Colonic mucosa (tissue), 4 donors: ENCODE data around the gene NFILZ. TPM values are rescaled to one million over a fixed set of nuclear protein-coding genes. Genes with fewer than 3 reads are reported as not detected.

ENCODE experiments used
- DNase-seq: peaks from one replicate; pipeline ENCODE4 v3.0.0-alpha.2; 2020
- H3K27ac ChIP-seq: fragments of 200-600 bp; one replicate; pipeline ENCODE4 v1.8.0; 2021
- H3K27me3 ChIP-seq: fragments of 200-600 bp; one replicate; pipeline ENCODE4 v1.8.0; 2021
- H3K36me3 ChIP-seq: fragments of 200-600 bp; one replicate; pipeline ENCODE4 v1.8.0; 2021
- H3K4me1 ChIP-seq: fragments of 200-600 bp; one replicate; pipeline ENCODE4 v1.8.0; 2021; ENCODE audit warnings: mild to moderate bottlenecking
- H3K4me3 ChIP-seq: fragments of 200-600 bp; one replicate; pipeline ENCODE4 v1.8.0; 2021
- H3K9ac ChIP-seq, 2 donors: one replicate each; pipeline ENCODE4 v1.7.0; 2013; ENCODE audit warnings: control low read depth in 2 of 2, low read depth in 2 of 2, low read length in 2 of 2
- H3K9me3 ChIP-seq: fragments of 200-600 bp; one replicate; pipeline ENCODE4 v1.8.0; 2021
- CTCF ChIP-seq: fragments of 200-600 bp; IDR thresholded peaks from one replicate; pipeline ENCODE4 v1.8.0; 2022; ENCODE audit warnings: antibody characterized with exemption, mild to moderate bottlenecking
- intact Hi-C: fragments of 100-400 bp; cut with DNase I; formaldehyde crosslinking; loops from one replicate; pipeline ENCODE4 v1.14.1; 2022
- total RNA-seq, 2 donors: library from RNA; stranded (reverse); fragmentation: NEBNext Ultra II Directional in 1 of 2; extraction: Animal tissue kit (Norgen Biotek cat#: 25700) in 1 of 2; gene quantifications; one replicate each; pipeline ENCODE4 v1.2.1, GENCODE V29; 2021
- donor health status: healthy.
- donor health status: DM: no; HTN: no; CAD: no.
- donor health status: DM: no; HTN: no; CAD: no.

The NFILZ gene
- total RNA-seq, 2 donors from 2014 or later = not detected

- Histone ChIP-seq H3K27me3 (peaks cover 4% of the 10 kb centered on the region), H3K27ac (no peak overlapping the region), H3K9ac (no peak overlapping the region), H3K9me3 (no peaks in the 10 kb centered on the region), H3K4me1 (no peaks in the 10 kb centered on the region), H3K36me3 (no peaks in the 10 kb centered on the region), H3K4me3 (no peak overlapping the region)
- TF ChIP-seq CTCF = no peak
- DNase-seq = peak; percentile 40
- intact Hi-C loops = no loop called here
These were observed 18.3 kb upstream of the NFILZ start for GRCh38 chr19:8611877-8612806.

DNA sequence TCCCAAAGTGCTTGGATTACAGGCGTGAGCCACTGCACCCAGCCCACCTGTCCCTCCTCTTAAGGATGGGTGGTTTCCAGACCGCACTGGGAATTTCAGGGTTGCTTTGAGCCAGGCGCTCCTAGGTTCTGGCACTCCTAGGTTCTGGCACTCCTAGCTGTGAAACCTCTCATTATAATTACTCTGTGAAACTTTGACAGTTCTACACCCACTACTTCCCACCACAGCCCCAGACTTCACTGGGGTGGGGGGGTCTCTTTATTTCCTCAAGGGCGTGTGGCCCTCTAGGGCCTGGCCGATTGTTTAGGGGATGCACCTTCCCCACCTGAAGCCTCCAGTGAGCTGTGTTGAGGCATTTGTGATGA, 17.6 kb upstream of the NFILZ start:
- H3K36me3 ChIP-seq = no peaks in the 10 kb centered on the region
- peaks cover 4% of the 10 kb centered on the region for H3K27me3 ChIP-seq
- no peaks in the 10 kb centered on the region for H3K4me1 ChIP-seq
- intact Hi-C loops = no loop called here
- H3K27ac ChIP-seq = no peak overlapping the region
- no peak for DNase-seq
- no peaks in the 10 kb centered on the region for H3K9me3 ChIP-seq
- H3K9ac ChIP-seq = no peak overlapping the region
- no peak for TF ChIP-seq CTCF
- no peak overlapping the region for H3K4me3 ChIP-seq

- no peak for DNase-seq
- no peak overlapping the region for H3K9ac ChIP-seq
- no peaks in the 10 kb centered on the region for H3K9me3 ChIP-seq
- no peaks in the 10 kb centered on the region for H3K4me1 ChIP-seq
- H3K4me3 ChIP-seq = no peak overlapping the region
- H3K36me3 ChIP-seq = no peaks in the 10 kb centered on the region
- no peak overlapping the region for H3K27ac ChIP-seq
- no peak for TF ChIP-seq CTCF
- intact Hi-C loops = no loop called here
- H3K27me3 ChIP-seq = peaks cover 1% of the 10 kb centered on the region
These were observed 16.0 kb upstream of the NFILZ start for GRCh38 chr19:8614455-8614854.

GRCh38 chr19:8615024-8615423, 15.4 kb upstream of the NFILZ start:
- DNase-seq = no peak
- TF ChIP-seq CTCF = no peak
- no peaks in the 10 kb centered on the region for H3K4me1 ChIP-seq
- H3K36me3 ChIP-seq = no peaks in the 10 kb centered on the region
- H3K4me3 ChIP-seq = no peak overlapping the region
- H3K27me3 ChIP-seq = no peaks in the 10 kb centered on the region
- H3K9ac ChIP-seq = no peak overlapping the region
- H3K9me3 ChIP-seq = no peaks in the 10 kb centered on the region
- H3K27ac ChIP-seq = no peak overlapping the region
- intact Hi-C loops = no loop called here

- no peaks in the 10 kb centered on the region for H3K27me3 ChIP-seq
- H3K4me3 ChIP-seq = no peak overlapping the region
- TF ChIP-seq CTCF = peak; percentile 85
- H3K27ac ChIP-seq = no peak overlapping the region
- no peak overlapping the region for H3K9ac ChIP-seq
- no peaks in the 10 kb centered on the region for H3K36me3 ChIP-seq
- DNase-seq = peak; percentile 46
- intact Hi-C loops = no loop called here
- no peaks in the 10 kb centered on the region for H3K9me3 ChIP-seq
- no peaks in the 10 kb centered on the region for H3K4me1 ChIP-seq
These were observed 14.4 kb upstream of the NFILZ start for GRCh38 chr19:8615813-8616596.
